NCI-H748 treated with DMSO at 0.1 percent for 48 hours (cell line): ENCODE data around the gene KLHL29.
A peak's percentile ranks its signal among the peaks of the same experiment; 100 is the strongest.

Experiments
- DNase-seq: peaks from one replicate; lab custom pipeline; 2025; lab: John Stamatoyannopoulos, UW

The KLHL29 gene

GRCh38 chr2:23553561-23553960 lies 168.6 kb downstream of the KLHL29 start:
- no peak for DNase-seq

- no peak for DNase-seq
Observed at GRCh38 chr2:23554054-23554697, 169.2 kb downstream of the KLHL29 start.

- no peak for DNase-seq
Observed at GRCh38 chr2:23555944-23556343, 171.0 kb downstream of the KLHL29 start.

GRCh38 chr2:23556929-23557328 lies 171.9 kb downstream of the KLHL29 start:
- DNase-seq, result peak; percentile 24

DNA sequence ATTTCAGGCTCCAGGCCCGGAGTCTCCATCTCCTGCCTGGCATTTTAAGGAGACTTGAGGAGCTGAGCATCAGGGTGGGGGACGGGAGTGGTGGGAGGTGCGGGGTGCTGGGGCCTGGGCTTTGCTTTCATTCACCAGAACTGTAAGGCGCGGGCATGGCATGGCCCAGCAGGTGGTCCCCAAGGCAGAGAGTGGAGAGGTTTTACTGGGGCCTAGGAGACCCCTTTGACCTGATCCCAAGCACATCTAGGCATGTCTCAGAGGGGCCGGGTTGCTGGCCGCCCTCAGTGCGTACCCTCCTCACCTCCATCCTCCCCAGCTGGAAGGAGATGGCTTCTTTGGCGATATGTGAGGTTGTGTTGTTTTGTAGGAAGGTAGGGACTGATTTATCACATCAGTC lies 172.5 kb downstream of the KLHL29 start:
- no peak for DNase-seq

GRCh38 chr2:23559561-23560239 lies 174.7 kb downstream of the KLHL29 start:
- no peak for DNase-seq

DNA sequence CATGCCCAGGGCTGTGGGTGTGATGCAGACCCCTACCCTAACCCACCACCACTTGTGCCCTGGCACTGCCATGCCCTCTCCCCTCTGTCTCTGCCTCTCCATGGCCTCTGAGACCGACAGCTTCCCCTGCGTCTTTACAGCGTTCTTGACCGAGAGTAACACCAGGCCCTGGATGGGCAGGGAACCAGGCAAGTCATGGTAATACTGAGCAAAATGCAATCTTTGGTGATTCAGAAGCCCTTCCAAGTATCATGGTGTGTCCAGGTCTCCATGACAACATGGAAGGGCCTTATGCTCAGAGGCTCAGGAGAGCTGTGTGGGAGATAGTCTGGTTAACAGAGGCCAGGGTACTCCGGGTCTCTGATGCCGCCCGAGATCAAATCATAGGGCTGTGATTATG lies 176.1 kb downstream of the KLHL29 start:
- DNase-seq, result no peak

DNA sequence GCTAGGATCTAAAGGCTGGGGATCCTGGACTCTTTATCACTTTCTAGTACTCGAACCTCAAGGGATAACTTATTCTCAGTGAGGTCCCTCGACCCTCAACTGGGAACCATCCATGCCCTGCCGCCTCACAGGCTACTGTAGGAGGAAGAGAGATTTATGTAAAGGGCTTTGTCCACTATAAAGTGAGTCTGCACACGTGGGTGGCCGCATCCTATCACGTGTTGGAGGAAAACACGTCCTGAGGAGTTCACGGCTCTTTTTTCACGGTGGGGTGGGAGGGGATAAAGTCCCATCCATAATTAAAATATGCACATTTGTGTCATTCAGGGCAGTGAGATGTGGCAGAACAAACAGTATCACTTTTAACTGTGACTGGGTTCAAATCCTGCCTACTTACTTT lies 176.6 kb downstream of the KLHL29 start:
- no peak for DNase-seq

DNA sequence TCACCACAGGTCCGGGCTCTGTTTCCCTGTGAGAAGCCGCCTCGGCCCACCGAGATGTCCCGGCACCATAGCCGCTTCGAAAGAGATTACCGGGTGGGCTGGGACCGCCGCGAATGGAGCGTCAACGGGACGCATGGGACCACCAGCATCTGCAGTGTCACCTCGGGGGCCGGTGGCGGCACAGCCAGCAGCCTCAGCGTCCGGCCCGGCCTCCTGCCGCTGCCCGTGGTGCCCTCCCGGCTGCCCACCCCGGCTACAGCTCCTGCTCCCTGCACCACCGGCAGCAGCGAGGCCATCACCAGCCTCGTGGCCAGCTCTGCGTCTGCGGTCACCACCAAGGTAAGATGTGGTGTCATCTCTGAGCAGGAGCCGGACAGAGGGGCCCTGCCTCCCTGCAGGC lies 177.2 kb downstream of the KLHL29 start:
- no peak for DNase-seq

DNA sequence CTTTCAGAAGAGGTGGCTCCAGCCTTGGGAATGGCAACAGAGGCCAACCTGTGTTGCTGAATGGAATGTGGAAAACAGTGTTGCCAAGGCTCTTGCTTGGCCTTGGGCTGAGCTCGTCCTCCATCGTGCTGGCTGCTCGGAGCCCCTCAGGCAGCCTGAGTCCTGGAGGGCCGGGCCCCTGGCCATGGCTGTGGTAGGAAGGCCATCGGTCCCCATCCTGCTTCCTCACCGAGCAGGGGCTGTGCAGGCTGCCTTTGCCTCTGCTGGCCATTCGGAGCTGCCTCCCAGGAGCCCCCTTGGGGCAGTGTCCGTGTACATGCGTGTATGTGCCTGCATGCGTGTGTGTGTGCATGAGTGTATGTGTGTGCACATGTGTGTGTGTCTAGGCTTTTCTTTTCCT lies 178.2 kb downstream of the KLHL29 start:
- no peak for DNase-seq

DNA sequence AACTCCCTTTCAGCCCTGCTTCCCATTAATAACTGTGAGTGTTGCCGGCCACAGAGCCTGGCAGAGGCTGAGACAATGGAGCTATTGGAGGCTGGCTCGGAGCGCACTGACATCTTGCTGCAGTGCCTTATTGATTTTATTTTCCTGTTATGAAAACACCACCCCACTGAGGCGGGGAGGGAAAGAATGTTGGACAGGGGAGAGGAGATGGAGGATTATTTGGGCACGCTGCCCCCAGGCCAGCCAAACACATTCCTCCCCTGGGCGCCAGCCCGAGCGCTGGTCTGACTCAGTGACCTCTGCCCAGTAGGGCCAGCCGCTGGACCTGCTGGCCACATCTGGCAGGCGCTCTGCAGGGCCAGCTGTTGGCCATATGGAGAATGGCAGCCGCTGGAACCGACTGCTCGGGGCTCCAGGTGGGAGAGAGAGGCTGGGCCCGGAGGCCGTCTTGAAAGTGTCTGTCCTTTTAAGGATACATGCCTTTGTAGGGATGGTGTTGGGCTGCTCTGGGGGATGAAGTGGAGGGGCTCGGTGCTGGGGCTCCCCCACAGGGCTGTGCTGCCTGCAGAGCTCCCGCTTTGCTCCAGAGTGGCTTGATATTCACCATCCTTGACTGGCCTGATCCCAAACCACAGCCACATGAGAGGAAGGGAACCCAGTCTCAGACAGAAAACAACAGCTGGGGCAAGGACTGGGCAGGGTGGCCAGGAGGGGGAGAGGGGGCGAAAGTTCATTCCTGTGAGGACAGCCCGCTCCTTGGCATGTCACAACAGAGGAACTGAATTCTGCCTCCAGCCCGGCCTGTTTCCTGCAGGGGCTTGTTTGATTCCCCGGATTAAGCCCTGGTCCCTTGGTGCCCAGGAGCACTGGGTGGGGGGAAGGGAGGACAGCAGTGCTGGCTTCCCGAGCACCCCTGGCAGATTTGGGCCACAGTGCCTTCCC lies 179.0 kb downstream of the KLHL29 start:
- DNase-seq, result no peak

DNA sequence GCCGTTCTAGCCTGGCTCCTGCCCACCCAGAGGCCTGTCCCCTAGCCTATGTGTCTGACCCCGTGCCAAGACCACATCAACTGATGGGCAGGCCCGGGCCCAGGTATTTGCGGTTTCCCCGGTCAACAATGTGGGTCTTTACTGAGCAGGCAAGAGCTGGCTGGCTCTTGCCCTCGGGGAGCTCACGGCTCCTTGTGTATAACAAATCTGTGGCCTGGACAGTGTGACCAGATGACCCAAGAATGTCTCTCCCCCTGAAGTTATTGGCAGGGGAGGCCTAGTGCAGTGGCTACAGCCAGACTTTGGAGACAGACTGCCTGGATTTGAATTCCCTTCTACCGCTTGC lies 179.6 kb downstream of the KLHL29 start:
- no peak for DNase-seq

- no peak for DNase-seq
Observed at GRCh38 chr2:23565374-23565773, 180.4 kb downstream of the KLHL29 start.

GRCh38 chr2:23565814-23566213 lies 180.8 kb downstream of the KLHL29 start:
- DNase-seq, result no peak

GRCh38 chr2:23566241-23567142 lies 181.5 kb downstream of the KLHL29 start:
- DNase-seq, result peak; percentile 21

DNA sequence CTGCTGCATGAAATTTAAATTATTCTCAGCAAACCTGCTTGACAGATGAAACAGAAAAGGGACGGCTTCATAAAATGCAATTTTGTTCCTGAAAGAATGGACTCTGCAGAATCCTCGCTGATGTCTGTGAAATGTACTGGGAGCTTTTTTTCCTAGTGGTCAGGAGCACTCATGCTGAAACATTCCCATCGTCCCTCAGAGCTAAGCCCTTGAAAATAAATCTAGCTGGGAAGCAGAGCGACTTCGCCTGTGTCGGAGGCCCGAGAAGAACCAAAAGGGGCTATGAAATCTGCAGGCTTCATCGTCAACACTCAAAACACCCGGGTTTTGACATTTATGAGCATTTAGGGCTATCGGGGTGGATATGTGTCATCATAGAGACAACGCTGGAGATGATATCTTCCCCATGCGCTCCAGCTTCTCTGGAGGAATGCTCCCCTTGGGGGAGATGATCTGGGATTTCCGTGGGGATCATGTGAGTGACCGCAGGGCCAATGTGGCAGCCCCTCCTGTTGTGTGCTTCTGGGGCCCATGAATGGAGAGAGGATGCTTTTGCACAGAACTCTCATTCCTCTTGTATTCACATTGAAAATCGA lies 182.3 kb downstream of the KLHL29 start:
- no peak for DNase-seq

DNA sequence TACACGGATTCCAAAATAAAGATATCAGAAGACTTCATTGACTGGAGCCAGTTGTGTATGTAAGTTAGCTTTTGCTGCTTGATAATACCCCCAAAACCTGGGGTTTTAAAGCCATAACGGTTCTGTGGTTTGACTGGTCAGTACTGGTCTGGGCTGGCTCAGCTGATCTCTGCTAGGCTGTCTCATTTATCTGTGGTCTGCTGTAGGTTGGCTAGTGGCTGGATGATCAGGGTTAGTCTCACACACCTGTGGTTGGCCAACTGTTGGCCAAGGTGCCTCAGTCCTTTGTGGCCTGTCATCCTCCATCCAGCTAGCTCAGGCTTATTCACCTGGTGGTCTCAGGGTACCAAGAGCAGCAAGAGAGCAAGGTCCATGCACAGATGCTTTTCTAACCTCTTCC lies 183.2 kb downstream of the KLHL29 start:
- DNase-seq, result no peak

DNA sequence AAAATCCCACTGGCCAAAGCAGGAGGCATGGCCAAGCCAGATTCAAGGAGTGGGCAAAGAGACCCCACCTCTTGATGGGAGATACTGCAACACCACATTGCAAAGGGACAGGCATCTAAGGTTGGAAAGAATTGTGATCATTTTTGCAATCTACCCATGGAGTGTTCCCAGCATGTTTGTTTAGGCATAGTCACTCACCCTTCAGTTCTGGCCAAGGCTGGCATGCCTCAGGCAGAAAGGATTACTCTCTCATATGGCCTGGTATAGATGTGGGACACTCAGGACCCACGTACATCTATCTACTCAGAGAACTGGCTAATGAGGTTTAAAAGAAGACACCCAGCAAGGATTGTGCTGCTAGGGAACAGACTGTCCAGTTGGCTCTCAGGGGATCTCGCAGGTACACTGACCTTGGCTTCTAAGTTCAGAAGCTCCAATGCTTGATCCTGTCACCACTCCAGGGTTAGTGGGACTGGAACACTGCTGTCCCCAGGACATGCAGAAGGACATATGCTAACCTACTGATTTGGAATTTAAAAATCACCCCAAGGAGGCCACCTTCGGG lies 183.7 kb downstream of the KLHL29 start:
- no peak for DNase-seq

GRCh38 chr2:23569761-23570365 lies 184.9 kb downstream of the KLHL29 start:
- no peak for DNase-seq

- no peak for DNase-seq
Observed at GRCh38 chr2:23571085-23571484, 186.1 kb downstream of the KLHL29 start.
